Stimulated activated CD8-positive, alpha-beta memory T cell treated with anti-CD3 and anti-CD28 coated beads, Interleukin-7, amount 100 ng/mL, for 48 hours (primary cell): ENCODE data around the gene PYDC1.
"Not testable (repeated sequence)": the region's sequence is repeated elsewhere in the genome, so short reads cannot be mapped to it uniquely, and the experiment has no call there.

Experiments used
- DNase-seq, 2 donors: peaks; one replicate each; pipeline ENCODE4 v3.0.0-alpha.2; 2020; ENCODE audit warnings: low read depth in 1 of 2; ENCODE audit errors: extremely low read depth in 1 of 2

PYDC1 gene

DNA sequence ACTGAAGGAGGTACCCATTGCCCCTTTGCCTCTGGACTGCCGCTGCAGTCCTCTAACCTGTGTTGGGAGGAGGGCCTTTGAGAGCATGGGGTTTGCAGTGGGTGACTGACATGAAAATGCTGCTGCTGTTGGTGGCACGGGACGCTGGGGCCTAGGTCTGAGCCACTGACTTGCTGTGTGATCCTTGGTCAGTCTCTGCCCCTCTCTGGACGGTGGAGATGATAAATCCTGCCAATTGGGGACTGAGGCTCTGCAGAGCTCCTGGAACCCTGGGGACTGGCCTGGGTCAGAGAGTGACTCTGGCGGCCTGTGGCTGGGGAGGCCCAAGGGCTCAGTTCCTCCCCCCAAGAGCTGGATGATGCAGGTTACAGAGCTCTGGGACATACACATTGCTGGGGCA, 6.1 kb upstream of the PYDC1 start:
- DNase-seq, result no peak

DNA sequence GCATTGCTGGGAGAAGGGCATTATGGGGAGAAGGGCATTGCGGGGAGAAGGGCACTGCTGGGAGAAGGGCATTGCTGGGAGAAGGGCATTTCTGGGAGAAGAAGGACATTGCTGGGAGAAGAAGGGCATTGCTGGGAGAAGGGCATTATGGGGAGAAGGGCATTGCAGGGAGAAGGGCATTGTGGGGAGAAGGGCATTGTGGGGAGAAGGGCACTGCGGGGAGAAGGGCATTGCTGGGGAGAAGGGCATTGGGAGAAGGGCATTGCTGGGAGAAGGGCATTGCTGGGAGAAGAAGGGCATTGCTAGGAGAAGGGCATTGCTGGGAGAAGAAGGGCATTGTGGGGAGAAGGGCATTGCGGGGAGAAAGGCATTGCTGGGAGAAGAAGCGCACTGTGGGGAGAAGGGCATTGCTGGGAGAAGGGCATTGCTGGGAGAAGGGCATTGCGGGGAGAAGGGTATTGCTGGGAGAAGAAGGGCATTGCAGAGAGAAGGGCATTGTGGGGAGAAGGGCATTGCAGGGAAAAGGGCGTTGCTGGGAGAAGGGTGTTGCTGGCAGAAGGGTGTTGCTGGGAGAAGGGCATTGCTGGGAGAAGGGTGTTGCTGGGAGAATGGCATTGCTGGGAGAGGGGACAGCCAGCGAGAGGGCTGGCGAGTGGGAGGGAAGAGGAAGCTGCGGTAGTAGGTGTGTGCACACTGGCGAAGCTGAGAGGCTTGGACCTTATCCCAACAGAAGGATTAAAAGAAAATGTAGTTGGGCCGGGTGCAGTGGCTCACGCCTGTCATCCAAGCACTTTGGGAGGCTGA, 4.6 kb upstream of the PYDC1 start:
- no peak for DNase-seq

DNA sequence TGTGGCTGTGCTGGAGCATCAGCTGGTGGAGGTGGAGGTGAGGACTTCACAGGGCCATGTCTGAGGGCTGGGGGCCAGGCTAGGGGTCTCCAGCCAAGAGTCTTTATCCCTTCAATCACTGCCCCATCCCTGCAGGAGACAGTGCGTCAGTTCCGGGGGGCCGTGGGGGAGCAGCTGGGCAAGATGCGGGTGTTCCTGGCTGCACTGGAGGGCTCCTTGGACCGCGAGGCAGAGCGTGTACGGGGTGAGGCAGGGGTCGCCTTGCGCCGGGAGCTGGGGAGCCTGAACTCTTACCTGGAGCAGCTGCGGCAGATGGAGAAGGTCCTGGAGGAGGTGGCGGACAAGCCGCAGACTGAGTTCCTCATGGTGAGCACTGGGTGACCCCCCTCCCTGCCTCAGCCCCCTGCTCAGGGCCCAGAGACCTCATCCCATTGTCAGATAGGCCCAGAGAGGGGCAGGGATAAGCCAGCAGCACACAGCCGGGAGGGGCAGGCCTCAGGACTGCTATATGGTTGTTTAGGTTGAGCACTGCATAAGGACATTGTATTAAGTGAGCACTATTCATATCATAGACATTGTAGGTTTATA, 2.3 kb upstream of the PYDC1 start:
- no peak for DNase-seq

DNA sequence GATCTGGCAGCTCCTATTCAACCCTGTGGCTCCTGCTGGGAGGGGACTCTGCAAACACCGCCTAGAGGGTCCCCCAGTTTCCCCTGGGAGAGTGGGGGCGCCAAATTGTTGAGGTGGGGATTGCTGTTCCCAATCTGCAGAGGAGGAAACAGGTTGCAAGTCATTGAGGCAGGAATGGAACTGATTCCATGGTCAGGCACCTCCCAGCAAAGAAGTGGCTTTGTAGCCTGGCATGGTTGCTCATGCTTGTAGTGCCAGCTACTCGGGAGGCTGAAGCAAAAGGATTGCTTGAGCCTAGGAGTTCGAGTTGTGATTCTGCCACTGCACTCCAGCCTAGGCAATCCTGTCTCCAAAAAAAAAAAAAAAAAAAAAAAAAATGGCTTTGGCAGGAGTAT, 198 bp upstream of the PYDC1 start:
- DNase-seq, result no peak

DNA sequence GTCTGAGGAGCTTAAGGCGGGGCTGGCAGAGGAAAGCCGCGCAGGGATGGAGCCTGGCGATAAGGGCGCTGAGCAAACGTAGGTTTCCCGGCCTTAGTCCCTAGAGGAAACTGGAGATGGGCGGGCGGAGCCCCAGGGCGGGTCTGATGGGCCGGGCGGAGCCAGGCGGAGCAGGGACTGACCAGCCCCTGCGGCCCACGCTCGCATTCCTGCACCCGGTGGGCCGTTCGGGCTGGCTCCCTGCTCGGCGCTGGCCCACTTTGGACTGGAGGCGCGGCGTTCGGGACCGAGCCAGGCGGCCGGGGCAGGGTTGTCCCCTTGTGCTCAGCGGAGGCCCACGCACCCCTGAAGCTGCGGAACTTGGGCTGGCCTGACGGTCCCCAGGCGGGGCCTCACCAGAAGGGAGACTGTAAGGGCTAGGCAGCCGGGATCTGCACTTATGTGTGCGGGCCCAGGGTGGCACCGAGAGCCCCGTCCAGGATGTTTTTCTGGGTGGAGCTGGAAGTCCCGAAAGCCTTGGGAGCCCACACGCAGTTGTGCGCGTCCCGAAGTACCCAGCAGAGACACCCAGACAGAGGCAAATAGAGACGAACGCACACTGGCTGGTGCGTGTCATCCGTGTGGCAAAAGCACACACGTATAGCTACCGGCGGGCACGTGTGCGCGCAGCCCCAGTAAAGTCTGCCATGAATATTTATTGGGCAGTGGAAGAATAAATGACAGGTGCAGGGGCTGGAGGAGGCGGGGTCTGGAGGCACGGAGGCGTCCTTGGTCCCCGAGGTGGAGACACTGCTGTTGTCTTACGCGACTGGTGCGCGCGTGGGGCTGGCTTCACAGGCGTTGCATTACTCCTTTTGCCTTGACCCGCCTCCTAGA, 1.4 kb downstream of the PYDC1 start:
- no peak for DNase-seq

DNA sequence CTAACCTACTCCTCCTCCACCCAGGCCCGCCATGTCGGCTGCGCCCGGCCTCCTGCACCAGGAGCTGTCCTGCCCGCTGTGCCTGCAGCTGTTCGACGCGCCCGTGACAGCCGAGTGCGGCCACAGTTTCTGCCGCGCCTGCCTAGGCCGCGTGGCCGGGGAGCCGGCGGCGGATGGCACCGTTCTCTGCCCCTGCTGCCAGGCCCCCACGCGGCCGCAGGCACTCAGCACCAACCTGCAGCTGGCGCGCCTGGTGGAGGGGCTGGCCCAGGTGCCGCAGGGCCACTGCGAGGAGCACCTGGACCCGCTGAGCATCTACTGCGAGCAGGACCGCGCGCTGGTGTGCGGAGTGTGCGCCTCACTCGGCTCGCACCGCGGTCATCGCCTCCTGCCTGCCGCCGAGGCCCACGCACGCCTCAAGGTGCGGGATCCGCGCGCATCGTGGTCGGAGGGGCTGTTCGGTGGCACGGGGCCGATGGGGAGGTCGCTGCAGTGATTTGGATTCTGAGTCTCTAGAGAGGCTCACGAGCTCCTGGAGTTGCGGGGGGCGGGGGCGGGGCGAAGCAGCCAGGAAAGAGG, 2.1 kb downstream of the PYDC1 start:
- DNase-seq, result no peak

DNA sequence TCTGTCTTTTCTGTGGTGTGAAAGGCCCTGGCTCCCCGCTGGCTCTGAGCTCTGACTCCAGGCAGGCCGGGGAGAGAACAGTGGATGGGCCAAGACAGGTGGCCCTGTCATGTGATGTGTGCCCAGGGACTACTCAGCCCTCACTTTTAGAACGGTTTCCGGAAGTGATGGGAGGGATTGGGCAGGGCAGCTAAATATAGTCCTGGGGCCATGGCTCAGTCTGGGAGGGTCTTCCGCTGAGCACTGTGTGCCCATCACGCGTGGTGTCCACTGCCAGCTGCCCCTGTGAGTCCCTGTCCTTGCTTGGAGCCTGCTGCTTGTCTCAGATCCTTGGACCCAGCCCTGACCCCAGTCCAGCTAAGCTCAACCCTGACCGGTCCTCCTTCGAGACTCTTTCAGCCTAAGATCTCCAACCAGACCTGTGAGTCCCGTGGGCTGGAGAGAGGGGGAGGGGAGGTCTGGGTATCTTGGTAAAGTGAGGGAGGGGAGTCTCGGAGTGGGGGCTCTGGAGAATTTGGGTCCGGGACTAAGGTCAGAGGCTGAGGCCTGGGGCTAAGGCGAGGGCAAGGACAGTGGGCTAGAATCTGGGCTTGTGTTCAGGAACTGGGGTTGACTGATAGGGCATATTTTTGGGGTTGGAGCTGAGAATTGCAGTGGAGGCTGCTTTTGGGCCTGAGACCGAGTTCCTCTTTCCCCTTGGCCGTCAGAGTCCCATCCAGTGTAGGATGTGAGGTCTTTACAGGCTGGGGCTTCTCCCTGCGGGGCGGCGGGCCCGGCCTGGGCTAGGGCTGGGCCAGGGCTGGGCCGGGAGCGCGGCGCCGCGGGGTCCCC, 2.8 kb downstream of the PYDC1 start, which contains the start of gene TRIM72:
TRIM72 (plus strand) TSS at position 243 of the 831 bp plus-strand sequence. CDS start 620 bp downstream, outside the sequence.
- DNase-seq, result no peak

DNA sequence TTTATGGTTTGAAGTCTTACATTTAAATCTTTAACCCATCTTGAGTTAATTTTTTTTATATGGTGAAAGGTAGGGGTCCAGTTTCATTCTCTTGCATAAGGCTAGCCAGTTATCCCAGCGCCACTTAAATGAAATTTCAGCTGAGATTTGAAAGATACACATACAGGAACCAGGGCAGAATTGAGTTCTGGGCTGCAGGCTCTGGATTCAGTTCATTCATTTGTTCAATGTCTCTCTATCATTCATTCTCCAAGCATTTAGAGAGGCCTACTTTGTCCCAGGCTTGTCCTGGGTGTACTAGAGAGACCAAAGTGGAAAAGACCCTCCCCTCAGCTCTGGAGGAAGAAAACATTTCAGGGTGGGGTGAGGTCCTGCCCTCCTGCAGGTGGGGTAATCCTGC, 3.6 kb downstream of the PYDC1 start:
- no peak for DNase-seq

DNA sequence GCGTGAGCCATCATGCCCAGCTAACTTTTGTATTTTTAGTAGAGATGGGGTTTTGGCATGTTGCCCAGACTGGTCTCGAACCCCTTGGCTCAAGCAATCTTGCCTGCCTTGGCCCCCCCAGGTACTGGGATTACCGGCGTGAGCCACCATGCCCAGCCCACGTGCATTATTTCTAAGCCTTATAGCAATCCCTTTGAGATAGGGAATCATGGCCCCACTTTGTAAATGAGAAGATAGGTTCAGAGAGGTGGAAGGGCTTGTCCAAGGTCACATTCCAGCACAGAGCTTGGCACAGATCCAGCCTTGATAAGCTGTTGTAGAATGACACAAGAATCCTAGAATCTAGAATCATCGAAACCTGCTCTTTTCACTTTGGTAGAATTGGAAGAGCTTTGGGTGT, 10.2 kb downstream of the PYDC1 start:
- DNase-seq, result no peak

DNA sequence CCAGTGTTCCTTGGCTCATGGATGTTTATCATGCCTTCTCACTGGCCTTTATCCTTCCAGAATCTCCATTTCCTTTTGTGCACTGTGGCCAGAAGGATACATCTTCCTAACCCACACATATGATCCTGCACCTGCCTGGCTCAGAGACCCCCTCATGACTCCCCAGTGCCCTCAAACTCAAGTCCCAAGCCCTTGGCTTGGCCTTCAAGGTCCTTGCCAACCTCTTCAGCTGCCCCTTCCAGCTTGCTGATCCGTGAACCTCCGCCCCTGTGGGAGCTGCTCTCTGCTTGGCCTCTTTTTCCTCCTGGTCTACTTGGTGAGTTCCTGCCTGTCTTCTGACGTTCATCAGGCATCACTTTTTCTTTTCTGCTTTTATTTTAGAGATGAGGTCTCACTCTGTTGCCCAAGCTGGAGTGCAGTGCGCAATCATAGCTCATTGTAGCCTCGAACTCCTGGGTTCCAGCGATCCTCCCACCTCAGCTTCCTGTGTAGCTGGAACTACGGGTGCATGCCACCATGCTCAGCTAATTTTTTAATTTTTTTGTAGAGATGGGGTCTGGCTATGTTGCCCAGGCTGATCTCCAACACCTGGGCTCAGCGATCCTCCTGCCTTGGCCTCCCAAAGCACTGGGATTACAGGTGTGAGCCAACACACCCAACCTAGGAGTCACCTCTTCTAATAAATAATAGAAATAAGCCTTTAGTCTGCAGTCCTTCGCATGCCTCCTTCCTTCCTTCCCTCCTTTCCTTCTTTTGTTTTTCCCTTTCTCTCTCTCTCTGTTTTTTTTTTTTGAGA, 11.9 kb downstream of the PYDC1 start:
- DNase-seq, result no peak

DNA sequence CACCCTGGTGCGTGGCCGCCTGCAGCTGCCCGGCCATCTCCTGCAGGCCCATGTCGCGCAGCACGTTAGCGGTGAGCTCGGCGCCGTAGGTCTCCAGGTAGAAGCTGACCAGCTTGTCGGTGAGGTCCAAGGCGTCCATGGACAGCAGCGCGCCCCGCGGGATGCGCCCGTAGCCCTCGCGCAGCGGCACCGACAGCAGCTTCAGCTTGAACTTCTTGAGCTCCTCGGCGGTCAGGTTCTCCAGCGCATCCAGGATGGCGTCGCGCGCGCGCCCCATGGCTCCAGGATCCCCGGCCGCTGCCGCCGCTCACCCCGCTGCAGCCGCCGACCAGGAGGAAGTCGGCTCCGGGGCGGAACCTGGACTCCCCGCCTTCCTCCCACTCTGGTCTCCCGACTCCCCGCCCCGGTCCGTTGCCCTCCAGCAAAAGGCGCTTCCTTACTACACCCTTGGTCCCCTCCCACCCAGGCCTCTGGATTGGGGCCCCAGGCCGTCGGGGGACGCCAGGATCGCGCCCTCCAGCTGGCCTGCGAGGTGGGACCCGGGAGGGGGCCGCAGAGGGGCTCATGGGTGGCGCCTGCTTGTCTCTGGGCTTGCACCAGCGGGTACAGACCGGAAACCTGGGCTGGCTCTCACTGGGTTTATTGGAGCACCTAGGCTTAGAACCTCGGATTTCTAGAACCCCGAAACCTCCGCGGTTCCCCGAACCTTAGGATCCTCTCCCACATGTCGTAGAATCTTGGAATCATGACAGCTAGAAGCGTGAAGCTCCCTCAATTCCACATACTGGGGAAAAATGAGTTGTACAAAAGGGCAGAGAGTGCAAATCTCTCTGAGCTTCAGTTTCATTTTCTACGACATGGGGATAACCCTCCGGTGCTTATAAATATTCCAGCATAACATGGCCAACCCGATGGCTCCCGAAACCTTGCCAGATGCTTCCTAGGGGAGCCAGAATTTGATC, 14.2 kb downstream of the PYDC1 start, which contains the start of gene PYCARD:
PYCARD (minus strand) TSS at position 347 of the 962 bp plus-strand sequence; CDS start at position 277, 70 bp downstream.
- no peak for DNase-seq

DNA sequence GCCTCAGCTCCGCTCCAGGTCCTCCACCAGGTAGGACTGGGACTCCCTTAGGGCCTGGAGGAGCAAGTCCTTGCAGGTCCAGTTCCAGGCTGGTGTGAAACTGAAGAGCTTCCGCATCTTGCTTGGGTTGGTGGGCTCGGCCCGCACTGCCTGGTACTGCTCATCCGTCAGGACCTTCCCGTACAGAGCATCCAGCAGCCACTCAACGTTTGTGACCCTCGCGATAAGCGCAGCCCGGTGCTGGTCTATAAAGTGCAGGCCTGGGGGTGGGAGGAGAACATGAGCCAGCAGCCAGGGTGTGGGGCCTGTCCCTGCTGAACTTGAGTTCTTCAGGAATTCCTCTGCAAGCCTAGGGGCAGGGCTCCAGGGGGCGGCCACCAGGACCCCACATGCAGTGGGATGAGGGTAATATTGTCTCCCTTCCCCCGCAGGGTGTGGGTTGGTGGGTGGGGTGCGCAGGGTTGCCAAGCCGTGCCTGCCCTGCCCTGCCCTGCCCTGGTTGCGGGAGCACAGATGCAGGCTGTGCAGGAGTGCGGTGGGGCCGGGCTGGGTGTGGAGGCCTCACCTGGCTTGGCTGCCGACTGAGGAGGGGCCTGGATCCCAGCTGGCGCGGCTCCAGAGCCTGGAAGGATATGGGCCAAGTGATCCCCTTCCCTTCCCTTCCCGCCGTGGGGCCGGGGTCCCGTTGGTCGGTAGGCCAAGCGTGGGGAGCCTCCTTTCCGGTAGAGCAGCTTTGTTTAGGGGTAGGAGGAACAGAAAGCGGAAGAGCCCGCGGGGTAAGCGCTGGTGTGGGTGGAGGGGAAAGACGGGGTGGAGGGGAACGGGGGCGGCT, 15.1 kb downstream of the PYDC1 start:
- DNase-seq, result no peak

DNA sequence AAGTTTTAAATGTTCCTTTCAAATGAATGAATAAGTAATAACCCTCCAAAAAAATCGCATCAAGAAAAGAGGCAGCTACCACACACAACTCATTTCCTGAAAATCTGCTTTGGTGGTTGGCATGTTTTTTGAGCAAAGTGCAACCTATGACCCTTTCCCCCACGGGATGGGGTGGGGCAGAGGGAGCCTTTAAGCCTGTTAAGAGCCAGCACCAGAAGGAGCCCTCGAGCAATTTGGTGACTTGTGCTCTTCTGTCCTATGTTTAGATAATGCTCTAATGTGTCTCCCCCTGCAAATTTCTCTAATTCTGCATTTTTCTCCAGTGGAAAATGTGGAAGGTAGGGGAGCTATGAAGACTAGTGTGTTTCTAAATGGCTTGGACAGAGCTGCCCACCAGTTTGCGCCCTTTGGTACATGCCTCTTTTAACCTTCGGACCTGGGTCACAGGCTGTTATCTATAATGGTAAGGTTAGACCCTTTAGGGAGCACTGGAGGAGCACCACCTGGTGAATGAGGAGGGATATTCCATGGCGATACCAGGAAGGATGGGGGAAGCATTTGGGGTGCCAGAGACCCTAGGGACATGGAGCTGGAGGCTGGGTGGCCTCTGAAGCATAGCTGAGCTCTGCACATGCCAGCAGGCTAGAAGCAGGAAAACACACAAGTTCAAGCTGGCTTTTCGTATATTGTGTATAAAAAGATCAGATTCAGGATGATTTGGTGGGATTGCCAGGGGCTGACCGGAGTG, 15.9 kb downstream of the PYDC1 start:
- DNase-seq, result no peak

DNA sequence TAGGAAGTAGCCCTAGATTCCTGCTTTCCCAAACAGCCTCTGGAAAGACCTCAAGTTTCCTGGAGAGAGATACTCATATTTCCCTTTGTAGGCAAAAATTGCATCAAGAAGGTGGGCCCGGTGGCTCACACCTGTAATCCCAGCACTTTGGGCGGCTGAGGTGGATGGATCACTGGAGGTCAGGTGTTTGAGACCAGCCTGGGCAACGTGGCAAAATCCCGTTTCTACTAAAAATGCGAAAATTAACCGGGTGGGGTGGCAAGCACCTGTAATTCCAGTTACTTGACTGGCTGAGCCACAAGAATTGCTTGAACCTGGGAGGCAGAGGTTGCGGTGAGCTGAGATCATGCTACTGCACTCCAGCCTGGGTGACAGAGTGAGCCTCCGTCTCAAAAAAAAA, 16.8 kb downstream of the PYDC1 start:
- DNase-seq, result not testable (repeated sequence)

DNA sequence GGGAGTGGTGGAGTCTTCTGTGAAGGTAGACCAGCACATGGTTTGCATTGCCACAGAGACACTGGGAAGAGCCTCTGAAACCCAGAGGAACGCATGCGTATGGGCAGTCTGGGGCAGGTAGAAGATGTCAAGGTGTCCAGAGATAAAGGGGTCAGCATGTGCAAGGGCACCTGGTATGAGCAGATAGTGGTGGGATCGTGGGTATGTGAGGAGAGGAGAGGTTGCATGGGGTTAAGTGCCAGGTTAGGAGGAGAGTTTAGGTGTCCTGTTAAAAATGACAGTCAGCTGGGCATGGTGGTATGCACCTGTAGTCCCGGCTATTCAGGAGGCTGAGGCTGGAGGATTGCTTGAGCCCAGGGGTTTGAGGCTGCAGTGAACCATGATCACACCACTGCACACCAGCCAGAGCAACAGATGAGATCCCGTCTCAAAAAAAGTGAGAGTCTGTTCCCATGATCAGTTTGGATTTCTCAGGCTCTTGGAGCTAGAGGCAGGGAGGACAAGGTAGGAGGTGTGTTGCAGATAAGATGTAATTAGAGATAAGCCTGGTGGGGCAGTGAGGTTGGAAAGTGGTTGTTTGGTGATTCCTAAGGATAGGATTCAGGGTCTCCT, 17.4 kb downstream of the PYDC1 start:
- DNase-seq, result no peak

DNA sequence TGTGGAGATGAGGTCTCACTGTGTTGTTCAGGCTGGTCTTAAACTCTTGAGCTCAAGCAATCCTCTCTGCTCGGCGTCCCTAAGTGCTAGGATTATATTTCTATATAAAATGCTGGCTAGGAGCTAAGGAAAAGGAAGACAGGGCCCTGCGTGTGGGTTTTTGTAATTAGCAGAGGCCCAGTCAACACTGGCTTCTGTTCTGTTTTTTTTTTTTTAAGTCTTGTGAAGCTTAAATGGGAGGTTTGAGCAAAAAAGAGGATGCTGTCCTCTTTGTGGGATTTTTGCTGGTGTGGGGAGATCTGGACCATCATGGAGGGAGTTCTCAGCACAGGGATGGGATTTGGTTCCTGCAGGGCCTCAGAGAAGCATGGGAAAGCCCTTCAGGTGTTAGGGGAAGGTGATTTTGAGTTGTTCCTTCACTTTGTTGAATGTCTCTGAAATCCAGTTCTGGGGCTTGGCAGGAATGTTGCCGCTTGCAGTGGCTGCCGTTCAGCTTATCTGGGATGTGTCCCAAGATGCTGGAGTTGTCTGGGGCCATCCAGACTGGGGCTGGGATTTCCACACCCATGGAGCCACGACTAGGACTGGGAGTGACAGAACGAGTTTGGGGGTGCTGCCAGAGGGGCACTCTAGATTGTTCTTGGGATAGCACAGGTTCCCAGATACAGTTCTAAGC, 18.6 kb downstream of the PYDC1 start:
- no peak for DNase-seq
